NCI-H1436 treated with DMSO at 0.1 percent for 48 hours (cell line): ENCODE results near the gene TTYH3.
"Not testable (repeated sequence)": the region's sequence is repeated elsewhere in the genome, so short reads cannot be mapped to it uniquely, and the experiment has no call there.

Experiments
- DNase-seq: peaks from one replicate; lab custom pipeline; 2025; lab: John Stamatoyannopoulos, UW

The TTYH3 gene

GRCh38 chr7:2603044-2603965 lies 28.5 kb upstream of the TTYH3 start:
- no peak for DNase-seq

DNA sequence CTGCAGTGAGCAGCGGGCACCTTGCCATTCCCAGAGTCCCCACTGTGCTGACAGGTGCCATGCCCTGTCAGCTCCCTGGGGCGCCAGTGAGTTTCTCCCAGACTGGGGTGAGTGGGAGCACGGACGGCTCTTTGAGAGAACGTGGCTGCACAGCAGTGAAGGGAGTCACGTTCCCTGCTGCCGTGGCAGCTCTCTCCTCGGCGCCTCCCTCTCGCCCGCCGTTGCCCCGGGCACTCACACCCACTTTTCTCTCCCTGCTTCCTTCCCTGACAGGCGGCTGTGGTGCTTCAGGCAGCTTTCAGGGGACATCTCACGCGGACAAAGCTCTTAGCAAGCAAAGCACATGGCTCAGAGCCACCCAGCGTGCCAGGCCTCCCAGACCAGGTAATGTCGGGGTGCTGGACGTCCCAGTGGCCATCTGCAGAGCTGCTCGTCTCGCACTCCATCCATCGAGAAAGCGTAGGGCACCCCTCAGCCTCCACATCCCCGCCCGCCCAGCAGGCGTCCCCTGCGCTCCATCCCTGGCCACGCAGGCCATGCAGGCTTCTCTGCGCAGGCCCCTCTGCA lies 27.1 kb upstream of the TTYH3 start:
- DNase-seq, result no peak

DNA sequence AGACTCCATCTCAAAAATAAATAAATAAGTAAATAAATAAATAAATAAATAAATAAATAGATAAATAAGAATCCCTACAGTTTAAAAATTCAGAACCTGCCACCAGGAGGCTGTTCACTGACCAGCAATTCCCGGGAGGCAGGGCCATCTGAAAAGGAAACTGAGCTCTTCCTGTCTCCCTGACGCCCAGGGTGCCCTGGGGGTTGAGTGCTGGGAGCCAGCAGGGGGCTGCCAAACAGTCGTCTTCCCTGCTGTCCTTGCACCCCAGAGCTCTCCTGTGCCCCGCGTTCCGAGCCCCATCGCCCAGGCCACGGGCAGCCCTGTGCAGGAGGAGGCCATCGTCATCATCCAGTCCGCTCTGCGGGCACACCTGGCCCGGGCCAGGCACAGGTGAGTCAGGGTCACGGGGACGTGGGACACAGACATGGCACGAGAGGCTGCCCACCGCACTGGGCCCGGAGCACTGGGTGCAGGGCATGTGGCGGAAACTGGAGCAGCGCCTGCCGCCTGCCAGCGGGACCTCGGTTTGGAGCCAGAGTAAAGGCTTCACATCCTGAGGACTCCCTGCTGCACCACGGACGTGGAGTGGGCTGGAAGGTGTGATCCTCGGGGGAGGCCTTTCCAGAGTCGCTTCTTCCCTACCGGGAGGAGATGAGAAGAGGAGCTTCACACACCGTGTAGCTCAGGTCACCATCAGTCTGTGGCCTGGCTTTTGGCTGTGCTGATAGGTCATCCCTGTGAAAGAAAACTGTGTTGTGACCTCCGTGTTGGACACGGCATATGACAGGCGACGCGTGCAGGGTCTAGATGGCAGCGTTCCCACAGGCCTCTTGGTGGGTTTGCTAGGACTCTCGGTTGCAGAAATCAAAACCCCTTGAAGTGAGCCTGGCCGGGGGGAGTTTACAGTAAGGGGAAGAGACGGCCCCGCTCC lies 25.9 kb upstream of the TTYH3 start:
- DNase-seq, result no peak

- no peak for DNase-seq
These were observed 25.2 kb upstream of the TTYH3 start for GRCh38 chr7:2606539-2606936.

GRCh38 chr7:2607122-2607922 lies 24.5 kb upstream of the TTYH3 start:
- no peak for DNase-seq

- no peak for DNase-seq
These were observed 23.6 kb upstream of the TTYH3 start for GRCh38 chr7:2607923-2608904.

GRCh38 chr7:2608921-2609411 lies 22.8 kb upstream of the TTYH3 start:
- no peak for DNase-seq

GRCh38 chr7:2609646-2610045 lies 22.1 kb upstream of the TTYH3 start:
- not testable (repeated sequence) for DNase-seq

- no peak for DNase-seq
These were observed 21.3 kb upstream of the TTYH3 start for GRCh38 chr7:2610466-2610865.

DNA sequence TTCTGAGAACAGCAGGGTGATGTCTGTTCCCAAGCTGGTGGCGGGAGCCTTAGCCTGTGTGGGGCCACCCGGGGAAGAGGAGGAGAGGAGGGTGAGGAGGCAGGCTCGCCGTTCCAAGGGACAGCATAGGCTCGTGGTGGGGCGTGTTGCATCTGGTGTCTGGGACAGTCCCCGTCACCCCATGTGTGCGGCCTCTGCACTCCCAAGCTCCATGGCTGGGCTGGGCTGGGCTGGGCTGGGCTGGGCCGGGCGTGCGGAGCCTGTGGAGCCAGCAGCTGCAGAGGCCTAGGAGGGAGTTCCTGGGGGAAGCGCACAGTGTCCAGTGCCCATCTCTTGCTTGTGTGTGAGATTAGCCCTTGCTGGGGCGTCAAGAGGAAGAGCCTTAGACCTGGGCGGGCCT lies 20.9 kb upstream of the TTYH3 start:
- DNase-seq, result no peak

DNA sequence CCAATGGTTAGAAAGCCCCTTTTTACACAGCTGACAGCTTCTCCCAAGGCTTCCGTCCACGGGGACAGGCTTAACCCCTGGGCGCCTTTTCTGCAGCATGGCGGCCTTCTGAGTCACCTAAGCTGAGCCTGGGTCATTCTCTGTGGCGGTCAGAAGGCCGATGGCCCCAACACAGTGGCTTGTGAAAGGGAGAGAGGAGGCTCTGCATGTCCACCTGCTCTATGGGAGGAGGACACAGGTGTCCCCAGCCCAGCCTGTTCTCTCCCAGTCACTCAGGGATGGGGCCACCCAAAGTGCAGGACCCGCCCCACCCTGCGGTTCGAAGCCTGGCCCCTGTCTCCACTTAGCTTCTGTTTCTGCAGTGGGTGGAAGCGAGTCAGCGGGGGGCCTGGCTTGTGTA lies 20.4 kb upstream of the TTYH3 start:
- no peak for DNase-seq

GRCh38 chr7:2611922-2612321 lies 19.9 kb upstream of the TTYH3 start:
- no peak for DNase-seq

DNA sequence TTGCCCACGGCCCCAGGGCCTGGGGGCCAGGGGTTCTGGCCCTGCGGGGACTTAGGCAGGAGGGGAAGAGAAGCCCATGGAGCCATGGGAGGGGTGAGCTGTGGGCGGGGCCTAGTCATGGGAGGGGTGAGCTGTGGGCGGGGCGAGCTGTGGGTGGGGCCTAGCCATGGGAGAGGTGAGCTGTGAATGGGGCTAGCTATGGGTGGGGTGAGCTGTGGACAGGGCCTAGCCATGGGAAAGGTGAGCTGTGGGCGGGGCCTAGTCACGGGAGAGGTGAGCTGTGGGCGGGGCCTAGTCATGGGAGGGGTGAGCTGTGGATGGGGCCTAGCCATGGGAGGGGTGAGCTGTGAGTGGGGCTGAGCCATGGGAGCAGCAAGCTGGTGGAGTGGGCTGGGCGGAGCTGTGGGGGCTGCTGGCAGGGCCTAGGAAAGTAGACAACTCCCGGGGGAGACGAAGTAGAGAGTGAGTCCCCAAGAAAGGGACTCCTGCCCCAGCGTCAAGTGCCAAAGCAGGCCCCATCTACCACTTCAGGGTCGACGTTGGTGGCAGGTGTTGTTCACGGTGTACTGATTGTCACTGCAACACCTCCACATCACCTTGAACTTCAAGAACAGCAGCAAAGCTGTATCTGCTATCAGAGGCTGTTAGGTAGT lies 19.2 kb upstream of the TTYH3 start:
- DNase-seq, result no peak

DNA sequence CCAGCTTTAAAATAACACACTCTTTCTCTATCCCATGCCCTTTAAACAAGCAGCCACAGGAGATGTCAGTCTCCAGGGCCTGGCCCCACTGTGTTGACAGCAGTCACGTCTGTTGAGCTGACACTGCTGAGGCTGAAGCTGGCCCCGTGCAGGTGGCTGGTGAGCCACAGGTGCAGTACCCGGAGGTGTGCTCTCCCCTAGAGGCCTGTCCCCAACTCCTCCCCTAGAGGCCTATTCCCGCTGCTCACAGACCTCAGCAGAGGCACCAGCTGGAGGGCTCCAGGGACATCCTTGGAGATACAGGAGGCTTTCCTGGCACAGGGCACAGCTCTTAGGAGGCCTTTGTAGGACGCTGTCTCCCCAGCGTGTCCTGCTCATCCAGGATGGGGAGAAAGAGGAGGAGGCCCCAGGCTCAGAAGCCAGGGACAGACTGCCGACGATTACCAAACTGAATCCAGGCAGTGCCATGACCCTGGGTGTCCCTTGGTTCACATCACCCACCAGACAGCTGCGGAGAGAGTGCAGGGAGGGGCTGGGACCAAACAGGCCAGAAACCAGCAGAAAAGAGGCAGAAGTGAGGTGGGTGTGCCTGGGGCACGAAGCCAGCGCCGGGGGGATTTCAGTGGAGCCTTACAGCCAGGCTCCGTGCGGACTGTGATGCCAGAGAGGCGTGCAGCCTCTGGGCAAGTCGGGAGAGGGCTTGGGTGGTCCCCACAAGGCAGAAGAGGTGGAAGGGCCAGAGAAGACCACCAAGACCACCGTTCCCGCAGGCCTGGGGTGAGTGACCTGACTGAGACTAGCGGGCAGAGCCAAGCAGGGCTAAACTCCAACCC lies 18.5 kb upstream of the TTYH3 start:
- no peak for DNase-seq

DNA sequence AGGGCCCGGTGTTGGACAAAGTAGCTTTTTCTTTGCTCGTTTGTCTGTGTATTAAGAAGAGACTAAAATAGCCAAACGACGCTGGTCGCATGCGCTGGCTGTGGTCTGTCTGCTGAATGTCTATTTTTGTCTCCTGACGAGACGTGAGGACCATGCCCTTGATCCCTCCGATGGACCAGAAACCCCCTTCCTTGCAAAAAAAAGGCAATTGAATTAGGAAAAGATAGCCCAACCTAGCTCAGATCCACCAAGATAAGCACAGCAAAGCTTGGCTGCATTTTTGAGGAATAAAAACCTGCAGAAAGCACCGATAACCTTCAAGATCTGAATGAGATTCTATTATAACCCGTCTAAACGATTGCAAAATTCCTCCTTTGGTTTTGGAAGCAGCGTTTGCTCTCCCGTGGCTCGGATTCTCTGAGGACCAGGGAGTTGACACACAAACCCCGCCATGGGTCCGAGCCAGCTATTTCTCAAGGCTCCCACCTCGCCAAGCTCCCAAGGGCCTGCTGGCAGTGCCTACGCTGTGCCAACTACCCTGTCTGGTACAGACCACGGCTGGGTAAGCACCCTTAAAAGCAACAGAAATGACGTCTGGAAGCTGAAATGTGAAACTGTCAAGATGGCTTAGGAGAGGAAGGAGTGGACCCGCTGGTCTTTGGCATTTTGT lies 17.7 kb upstream of the TTYH3 start:
- no peak for DNase-seq

GRCh38 chr7:2614631-2615330 lies 17.0 kb upstream of the TTYH3 start:
- no peak for DNase-seq
